Motor neuron (in vitro differentiated cells): ENCODE measurements around the gene MAP2K3. TPM values are rescaled to one million over a fixed set of nuclear protein-coding genes. Genes with fewer than 3 reads are reported as not detected.

ENCODE experiments used
- ATAC-seq, 8 experiments: fragments of 200-7000 bp; cut with Tn5 transposase; replicated peaks in 6 of 8; 2 replicates each; pipeline ENCODE4 v1.8.0; 2021; ENCODE audit warnings: mild to moderate bottlenecking in 8 of 8, moderate library complexity in 8 of 8
- H3K27ac ChIP-seq, 2 donors: fragments of 250-450 bp; sonication (Bioruptor Pico); 2 replicates each; pipeline ENCODE4 v1.9.0; 2021; ENCODE audit warnings: antibody characterized with exemption in 2 of 2, mild to moderate bottlenecking in 2 of 2, moderate library complexity in 1 of 2
- H3K4me1 ChIP-seq, 2 donors: fragments of 250-450 bp; sonication (Bioruptor Pico); replicated peaks in 1 of 2; 2 replicates each; pipeline ENCODE4 v1.6.1; 2021; ENCODE audit warnings: antibody characterized with exemption in 2 of 2, mild to moderate bottlenecking in 2 of 2, moderate library complexity in 1 of 2
- H3K4me3 ChIP-seq, 5 donors: fragments of 250-450 bp; sonication (Bioruptor Pico); 2 replicates each; pipeline ENCODE4 v1.9.0; 2021; ENCODE audit warnings: antibody characterized with exemption in 5 of 5, mild to moderate bottlenecking in 5 of 5, moderate library complexity in 4 of 5
- WGBS, 10 experiments: fragments of 450-650 bp; shearing (Covaris generic); methylation state at CpG; one replicate each; pipeline ENCODE4 v1.0.0; 2022; 5-methylcytosine and 5-hydroxymethylcytosine counted together
- in situ Hi-C, 9 experiments: fragments of 400-800 bp; cut with MboI; loops; one replicate each; pipeline ENCODE4 v1.15.0; 2021; ENCODE audit warnings: low sequenced_read_pairs in 9 of 9, low pct_unique_long_range_greater_than_20kb in 2 of 9; ENCODE audit not compliant: unreplicated experiment in 9 of 9
- total RNA-seq, 8 experiments: library from RNA; unstranded; fragments of 300-600 nt; gene quantifications; 2 replicates each; pipeline versions ENCODE4 v1.2.3 to v1.2.4, GENCODE V29; 2022

The MAP2K3 gene
- total RNA-seq, 8 experiments from 2014 or later = 3.8 to 41.7 (median 6.7) TPM

DNA sequence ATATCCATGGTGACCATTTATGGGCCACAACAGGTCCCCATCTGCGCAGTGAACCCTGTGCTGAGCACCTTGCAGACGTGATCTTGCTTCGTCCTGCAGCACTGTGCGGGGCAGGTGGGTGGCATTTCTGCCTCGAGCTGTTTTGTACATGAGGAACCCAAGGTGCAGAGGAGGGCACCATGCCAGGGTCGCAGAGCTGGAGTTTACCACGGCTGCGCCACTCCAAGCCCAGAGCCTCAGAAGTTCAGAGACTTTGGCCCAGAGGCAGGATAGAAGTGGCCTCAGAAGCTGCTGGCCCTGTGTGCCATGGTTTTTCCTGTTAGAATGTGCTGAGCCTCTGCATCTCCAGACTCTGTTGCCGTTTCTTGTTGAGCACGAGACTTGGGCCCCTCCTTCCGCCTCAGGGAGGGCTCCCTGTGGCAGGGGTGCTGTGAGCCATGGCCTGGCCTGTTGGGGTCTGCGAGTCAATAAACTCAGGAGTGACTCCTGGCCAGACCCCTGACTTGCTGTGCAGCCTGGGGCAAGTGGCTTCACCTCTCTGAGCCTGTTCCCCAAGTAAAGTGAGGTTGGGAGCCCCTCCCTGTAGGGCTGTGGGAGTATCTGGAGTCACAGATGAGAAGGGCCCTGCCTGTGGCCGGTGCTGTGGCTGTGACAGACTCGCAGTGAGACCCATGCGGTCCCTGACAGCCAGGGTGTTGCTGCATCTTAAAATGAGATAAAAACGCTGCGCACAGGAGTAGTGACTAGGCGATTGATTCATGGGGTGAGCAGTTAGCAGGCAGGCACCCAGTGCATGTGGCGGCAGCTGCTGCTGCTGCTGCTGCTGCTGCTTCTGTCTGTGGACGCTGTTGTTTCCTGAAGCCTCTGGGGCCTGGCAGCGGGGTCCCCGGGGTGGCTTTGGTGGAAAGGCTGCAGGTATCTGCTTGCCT lies 11.8 kb downstream of the MAP2K3 start:
- H3K27ac ChIP-seq = no peak overlapping the region
- WGBS, 10 experiments = 34 to 68% (median 63%) methylated on average over 1 to 22 of the region's 22 CpGs
- peak in 6 of 8 experiments; percentile 3 to 36 (median 20) for ATAC-seq

DNA sequence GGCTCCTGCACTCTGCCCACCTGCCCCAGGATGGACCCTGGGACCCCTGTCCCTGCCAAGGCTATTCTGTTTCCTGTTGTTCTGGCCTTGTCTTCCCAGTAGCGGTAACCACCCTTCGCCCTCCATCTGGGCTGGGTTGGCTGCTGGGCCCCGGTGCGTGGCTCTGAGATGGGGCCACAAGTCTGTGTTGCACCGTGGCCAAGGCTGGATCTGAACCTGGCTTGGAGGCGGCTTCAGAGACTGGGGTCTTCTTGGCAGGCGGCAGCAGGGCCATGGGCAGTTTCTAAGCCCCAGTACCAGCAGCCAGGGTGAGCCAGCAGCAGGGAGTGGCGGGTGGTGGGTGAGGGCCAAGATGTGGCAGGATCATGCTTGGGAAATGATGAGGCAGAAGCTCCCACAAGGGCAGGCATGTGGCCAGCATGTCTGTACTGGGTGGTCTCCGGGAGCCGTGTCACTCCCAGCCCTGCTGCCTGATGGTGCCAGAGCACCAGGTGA lies 12.6 kb downstream of the MAP2K3 start:
- H3K4me1 ChIP-seq = peaks cover 0 to 3% of the 10 kb centered on the region in 2 donors
- 36 to 76% (median 62%) methylated on average over 1 to 9 of the region's 10 CpGs; no CpG with 5 or more reads in 3 of the 10 experiments for WGBS, 10 experiments
- ATAC-seq = peak in 1 of 8 experiments; percentile 2
- no peak overlapping the region for H3K4me3 ChIP-seq
- H3K27ac ChIP-seq = no peak overlapping the region
- in situ Hi-C loops = loop anchor here in 1 of 9 experiments (25.0 kb wide), 1 partner anchor 215 kb away; no protein-coding TSS in a partner anchor

More for the DNA sequence above, 11.8 kb downstream of the MAP2K3 start:
- no peak overlapping the region for H3K4me3 ChIP-seq
- in situ Hi-C loops = loop anchor here in 1 of 9 experiments (25.0 kb wide), 1 partner anchor 216 kb away; no protein-coding TSS in a partner anchor
- peaks cover 0 to 3% of the 10 kb centered on the region in 2 donors for H3K4me1 ChIP-seq

DNA sequence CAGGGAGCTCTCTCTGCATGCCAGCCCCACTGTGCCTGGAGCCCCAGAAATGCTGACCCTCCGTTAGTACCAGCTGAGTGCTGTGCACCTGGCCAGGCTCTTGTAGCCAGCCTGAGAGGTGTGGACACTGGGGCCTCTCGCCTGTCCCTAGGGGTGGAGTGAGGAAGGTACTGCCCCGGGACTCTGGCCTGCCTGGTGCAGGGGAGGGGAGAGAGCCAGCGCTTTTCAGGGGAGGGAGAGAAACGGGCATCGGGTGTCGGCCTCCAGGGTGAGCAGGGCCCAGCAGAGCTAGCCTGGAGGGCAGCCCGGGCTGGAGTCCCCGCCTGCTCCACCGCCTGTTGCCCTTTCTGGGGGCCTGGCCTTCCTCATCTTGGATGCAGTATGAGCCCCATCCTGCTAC lies 13.1 kb downstream of the MAP2K3 start:
- H3K27ac ChIP-seq = no peak overlapping the region
- H3K4me1 ChIP-seq = peaks cover 0 to 3% of the 10 kb centered on the region in 2 donors
- peak in 2 of 8 experiments; percentile 3 to 4 for ATAC-seq
- no peak overlapping the region for H3K4me3 ChIP-seq
- 20 to 100% (median 60%) methylated on average over 1 to 4 of the region's 10 CpGs; no CpG with 5 or more reads in 3 of the 10 experiments for WGBS, 10 experiments
- in situ Hi-C loops = loop anchor here in 1 of 9 experiments (25.0 kb wide), 1 partner anchor 215 kb away; no protein-coding TSS in a partner anchor

DNA sequence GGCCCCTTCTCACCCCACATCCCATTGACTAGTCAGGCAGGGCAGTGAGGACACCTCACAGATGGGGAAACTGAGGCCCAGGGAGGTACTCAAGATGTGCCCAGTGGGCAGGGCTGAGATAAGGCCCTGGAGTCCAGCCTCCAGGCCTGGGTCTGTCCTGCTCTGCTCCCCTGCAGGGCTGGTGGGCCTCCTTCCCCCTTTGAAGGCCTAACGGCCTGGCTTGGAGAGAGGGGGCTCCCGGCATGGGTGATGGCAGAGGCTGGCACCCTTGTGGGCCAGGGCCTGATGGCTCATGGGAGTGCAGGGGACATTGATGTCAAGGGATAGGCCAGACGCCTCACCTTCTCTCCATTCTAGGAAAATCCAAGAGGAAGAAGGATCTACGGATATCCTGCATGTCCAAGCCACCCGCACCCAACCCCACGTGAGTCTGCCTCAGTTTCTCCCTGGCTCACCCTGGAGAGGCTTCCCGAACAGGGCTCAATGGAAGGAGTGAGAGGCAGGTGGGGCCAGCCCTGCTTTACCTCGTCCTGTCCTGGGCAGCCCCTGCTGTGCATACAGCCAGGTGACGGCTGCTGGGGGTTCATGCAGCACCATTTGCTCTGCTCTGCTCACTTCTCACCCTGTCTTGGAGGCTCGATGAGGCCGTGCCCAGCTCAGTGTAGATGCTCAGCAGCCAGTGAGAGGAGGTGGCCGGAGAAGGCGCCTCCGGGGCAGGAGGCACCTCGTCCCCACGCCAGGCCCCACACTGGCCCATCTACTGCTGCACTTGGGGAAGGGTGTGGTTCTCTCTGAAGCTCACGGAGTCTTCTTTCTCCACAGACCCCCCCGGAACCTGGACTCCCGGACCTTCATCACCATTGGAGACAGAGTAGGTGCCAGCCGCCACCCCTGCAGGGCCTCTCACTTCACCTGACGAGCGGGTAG lies 13.8 kb downstream of the MAP2K3 start:
- no peak overlapping the region for H3K27ac ChIP-seq
- no peak overlapping the region for H3K4me3 ChIP-seq
- peaks cover 0 to 3% of the 10 kb centered on the region in 2 donors for H3K4me1 ChIP-seq
- in situ Hi-C loops = loop anchor here in 1 of 9 experiments (25.0 kb wide), 1 partner anchor 214 kb away; no protein-coding TSS in a partner anchor
- 46 to 87% (median 67%) methylated on average over 1 to 17 of the region's 22 CpGs for WGBS, 10 experiments
- no peak for ATAC-seq

DNA sequence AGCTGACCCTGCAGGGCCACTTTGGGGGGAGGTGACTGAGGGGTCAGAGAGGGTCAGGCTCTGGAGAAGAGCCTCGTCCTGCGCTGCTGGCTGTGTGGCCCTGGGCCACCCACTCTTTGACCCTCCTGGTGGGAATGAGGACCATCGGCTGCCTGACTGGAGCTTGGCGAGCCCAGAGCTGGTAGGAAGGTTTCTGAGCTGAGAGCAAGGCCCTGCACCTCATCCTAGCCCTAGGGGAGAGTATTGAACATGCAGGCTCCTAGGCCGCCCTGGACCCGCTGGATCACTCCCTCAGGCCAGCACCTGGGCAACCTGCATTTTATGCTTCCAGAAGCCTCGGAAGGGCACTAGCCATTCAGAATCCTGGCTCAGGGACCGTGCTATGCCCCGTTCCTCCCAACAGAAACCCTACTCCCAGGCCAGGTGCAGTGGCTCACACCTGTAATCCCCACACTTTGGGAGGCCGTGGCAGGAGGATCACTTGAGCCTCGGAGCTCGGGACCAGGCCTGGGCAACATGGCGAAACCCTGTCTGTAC lies 14.5 kb downstream of the MAP2K3 start:
- H3K4me3 ChIP-seq = no peak overlapping the region
- in situ Hi-C loops = loop anchor here in 1 of 9 experiments (25.0 kb wide), 1 partner anchor 213 kb away; no protein-coding TSS in a partner anchor
- H3K4me1 ChIP-seq = peaks cover 0 to 3% of the 10 kb centered on the region in 2 donors
- ATAC-seq = no peak
- WGBS, 10 experiments = 25 to 86% (median 52%) methylated on average over 1 to 10 of the region's 13 CpGs
- no peak overlapping the region for H3K27ac ChIP-seq

DNA sequence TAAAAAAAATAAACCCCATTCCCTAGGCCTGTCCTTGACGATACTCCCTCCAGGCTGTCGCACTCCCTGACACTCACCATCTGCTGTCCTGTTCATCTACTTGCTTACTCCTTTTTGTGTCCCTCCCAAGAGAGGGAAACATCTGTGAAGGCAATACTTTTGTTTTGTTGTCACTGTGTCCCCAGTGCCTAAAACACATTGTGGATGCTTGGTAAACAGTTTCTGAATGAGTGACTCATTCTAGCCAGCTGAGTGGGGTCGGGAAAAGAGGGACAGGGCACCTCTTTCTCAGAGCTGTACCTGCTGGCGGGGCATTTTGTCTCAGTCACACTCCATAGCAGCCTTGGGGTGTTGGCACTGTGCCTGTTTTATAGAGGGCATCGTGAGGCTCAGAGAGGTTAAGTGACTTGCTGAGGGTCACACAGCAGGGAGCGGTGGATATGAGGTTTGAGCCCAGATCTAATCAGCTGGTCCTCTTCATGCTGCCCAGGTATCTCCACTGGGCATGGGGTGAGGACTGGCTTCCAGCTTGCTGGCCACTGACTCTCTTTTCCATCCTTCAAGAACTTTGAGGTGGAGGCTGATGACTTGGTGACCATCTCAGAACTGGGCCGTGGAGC lies 15.6 kb downstream of the MAP2K3 start:
- ATAC-seq = peak in 1 of 8 experiments; percentile 12
- Histone ChIP-seq H3K27ac (no peak overlapping the region), H3K4me3 (no peak overlapping the region), H3K4me1 (peaks cover 0 to 3% of the 10 kb centered on the region in 2 donors)
- 22 to 64% (median 50%) methylated on average over 4 to 7 of the region's 7 CpGs for WGBS, 10 experiments
- in situ Hi-C loops = loop anchor here in 3 of 9 experiments (25.0 kb wide), 2 partner anchors 212 to 487 kb away; no protein-coding TSS in a partner anchor

DNA sequence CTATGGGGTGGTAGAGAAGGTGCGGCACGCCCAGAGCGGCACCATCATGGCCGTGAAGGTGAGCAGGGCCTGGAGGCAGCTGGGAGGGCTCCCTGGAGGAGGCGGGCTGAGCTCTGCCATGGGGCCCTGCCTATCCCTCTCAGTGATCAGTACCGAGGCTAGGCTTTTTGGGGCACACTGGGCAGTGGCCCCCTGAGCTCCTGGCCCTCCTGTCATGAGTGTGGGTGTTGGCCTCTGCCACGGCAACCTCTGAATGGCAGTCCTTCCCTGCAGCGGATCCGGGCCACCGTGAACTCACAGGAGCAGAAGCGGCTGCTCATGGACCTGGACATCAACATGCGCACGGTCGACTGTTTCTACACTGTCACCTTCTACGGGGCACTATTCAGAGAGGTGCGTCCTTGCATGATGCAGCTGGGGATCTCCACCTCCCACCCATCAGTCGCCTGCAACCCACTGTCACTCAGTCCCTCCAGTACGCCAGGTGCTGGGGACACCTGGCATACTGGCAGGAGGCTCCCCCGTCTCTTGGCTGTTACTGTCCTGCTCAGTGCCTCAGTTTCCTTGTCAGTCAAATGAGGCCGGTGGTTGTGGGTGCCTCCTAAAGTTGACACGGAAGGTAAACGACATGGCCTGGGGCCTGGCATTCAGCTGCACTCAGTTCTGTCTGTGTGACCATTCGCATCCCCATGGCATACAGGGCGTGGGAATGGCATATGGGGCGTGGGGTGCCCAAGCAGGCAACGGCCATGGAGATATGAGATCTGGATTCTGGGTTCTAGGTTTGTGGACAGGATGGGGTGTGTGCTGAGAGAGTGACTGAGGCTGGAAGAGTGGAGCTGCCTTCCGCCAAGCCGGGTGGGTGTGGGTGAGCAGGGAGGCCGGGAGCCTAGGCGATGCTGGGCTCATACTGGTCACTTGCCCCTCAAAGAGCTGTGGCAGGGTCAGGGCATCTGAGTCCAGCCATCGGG lies 16.4 kb downstream of the MAP2K3 start:
- no peak for ATAC-seq
- Histone ChIP-seq H3K4me3 (no peak overlapping the region), H3K27ac (no peak overlapping the region), H3K4me1 (no peaks in the 10 kb centered on the region)
- 57 to 91% (median 76%) methylated on average over 5 to 29 of the region's 31 CpGs for WGBS, 10 experiments
- in situ Hi-C loops = loop anchor here in 2 of 9 experiments (25.0 kb wide), 1 partner anchor 486 kb away; no protein-coding TSS in a partner anchor

DNA sequence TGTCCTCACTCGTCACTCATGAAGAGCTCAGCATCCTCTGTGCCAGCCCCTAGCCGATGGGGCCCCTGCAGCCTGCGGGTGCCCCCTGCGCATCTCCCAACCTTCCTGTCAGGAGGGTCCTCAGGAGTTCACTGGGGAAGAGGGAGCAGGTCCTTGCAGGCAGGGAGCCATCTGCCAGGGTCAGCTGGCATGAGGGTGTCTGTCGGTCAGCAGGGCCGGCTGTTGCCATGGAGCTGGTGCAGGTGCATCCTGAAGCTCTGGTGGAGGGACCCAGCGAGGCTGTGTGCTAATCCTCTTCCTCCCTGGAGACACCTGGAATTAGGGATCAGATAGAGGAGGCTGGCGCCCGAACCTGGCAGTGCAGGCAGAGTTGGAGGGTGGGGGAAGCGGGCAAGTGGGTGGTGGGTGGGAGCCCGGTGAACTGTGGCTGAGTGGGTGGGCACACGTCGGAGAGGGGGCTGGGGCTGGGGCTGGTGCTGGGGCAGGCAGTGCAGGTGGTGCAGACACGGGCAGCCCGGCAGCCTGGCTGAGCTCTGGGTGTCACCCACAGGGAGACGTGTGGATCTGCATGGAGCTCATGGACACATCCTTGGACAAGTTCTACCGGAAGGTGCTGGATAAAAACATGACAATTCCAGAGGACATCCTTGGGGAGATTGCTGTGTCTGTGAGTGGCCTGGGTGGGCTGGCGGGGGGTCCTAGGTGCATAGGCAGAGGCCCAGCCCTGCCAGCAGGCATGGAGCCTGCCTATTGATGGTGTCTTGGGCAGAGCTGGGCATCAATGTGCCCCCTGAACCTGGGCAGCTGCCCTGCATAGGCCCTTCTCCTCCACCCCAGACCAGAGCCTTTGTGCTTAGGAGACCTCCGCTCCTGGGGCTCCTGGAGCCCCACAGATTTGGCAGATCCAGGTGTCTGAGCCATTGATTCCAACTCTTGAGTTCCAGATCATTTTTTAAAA lies 17.4 kb downstream of the MAP2K3 start:
- WGBS, 10 experiments = 20 to 74% (median 60%) methylated on average over 1 to 10 of the region's 19 CpGs; no CpG with 5 or more reads in 1 of the 10 experiments
- in situ Hi-C loops = loop anchor here in 2 of 9 experiments (25.0 kb wide), 1 partner anchor 485 kb away; no protein-coding TSS in a partner anchor
- no peak overlapping the region for H3K4me3 ChIP-seq

DNA sequence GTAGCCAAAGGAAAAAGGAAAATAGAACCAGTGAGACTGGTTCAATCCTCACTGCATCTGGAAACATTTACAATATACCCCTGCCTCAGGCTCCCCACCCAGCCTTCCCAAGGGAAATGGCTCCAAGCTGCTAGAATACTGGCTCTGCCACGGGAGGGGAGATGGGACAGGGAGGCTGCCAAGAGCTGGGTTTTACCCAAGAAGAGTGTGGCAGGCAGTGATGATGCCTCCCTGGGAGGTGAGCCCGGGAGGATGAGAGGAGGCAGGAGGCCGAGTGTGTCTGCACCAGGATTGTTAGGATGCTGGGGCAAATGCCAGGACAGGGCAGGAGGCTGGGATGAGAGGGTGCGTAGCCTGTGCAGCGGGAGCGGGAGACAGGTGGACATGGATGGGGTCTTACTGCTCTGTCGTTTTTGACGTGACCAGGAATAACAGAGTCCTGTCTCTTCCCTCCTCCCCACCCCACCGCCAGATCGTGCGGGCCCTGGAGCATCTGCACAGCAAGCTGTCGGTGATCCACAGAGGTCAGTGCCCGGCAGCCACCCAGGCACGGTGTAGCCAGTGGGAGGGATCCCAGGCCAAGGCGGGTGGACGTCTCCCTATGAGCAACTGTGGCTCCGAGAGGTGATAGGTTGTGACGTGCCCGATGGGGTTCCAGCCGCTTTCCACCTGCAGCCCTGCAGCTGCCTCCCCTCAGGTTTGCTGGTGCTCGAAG lies 18.4 kb downstream of the MAP2K3 start:
- Histone ChIP-seq H3K4me1 (no peaks in the 10 kb centered on the region), H3K27ac (no peak overlapping the region), H3K4me3 (no peak overlapping the region)
- peak in 1 of 8 experiments; percentile 19 for ATAC-seq
- WGBS, 10 experiments = 45 to 72% (median 53%) methylated on average over 1 to 20 of the region's 21 CpGs
- in situ Hi-C loops = loop anchor here in 2 of 9 experiments (25.0 kb wide), 1 partner anchor 484 kb away; no protein-coding TSS in a partner anchor

More for the DNA sequence above, 17.4 kb downstream of the MAP2K3 start:
- Histone ChIP-seq H3K27ac (no peak overlapping the region), H3K4me1 (no peaks in the 10 kb centered on the region)
- ATAC-seq = peak in 1 of 8 experiments; percentile 17
